HG02678 (cell line): Measurements from ENCODE around the gene ADRA2B.
"Not testable (repeated sequence)": the region's sequence is repeated elsewhere in the genome, so short reads cannot be mapped to it uniquely, and the experiment has no call there.

Experiments
- ATAC-seq: cut with Tn5 transposase; IDR thresholded peaks from one replicate; pipeline ENCODE4 v1.9.1; 2021; ENCODE audit warnings: mild to moderate bottlenecking, moderate library complexity; ENCODE audit not compliant: unreplicated experiment

The ADRA2B gene

GRCh38 chr2:96150791-96151594 lies 34.6 kb upstream of the ADRA2B start:
- no peak for ATAC-seq

- ATAC-seq, result no peak
These were observed 33.8 kb upstream of the ADRA2B start for GRCh38 chr2:96150007-96150640.

GRCh38 chr2:96148410-96149217 lies 32.2 kb upstream of the ADRA2B start:
- peak; percentile 33 for ATAC-seq

- no peak for ATAC-seq
These were observed 31.3 kb upstream of the ADRA2B start for GRCh38 chr2:96147593-96148201.

- no peak for ATAC-seq
These were observed 30.7 kb upstream of the ADRA2B start for GRCh38 chr2:96146881-96147592.

- ATAC-seq, result peak; percentile 38
These were observed 29.9 kb upstream of the ADRA2B start for GRCh38 chr2:96146153-96146880.

- no peak for ATAC-seq
These were observed 29.4 kb upstream of the ADRA2B start for GRCh38 chr2:96145848-96146152.

GRCh38 chr2:96145036-96145847 lies 28.9 kb upstream of the ADRA2B start, which contains the start of gene DUSP2:
Gene DUSP2, minus strand, starts transcription at chr2:96145440. Its CDS starts 86 bp downstream, at chr2:96145354.
- ATAC-seq, result peak; percentile 60

GRCh38 chr2:96144481-96145035 lies 28.2 kb upstream of the ADRA2B start:
- ATAC-seq, result no peak

- no peak for ATAC-seq
These were observed 27.6 kb upstream of the ADRA2B start for GRCh38 chr2:96143848-96144480.

- ATAC-seq, result no peak
These were observed 27.0 kb upstream of the ADRA2B start for GRCh38 chr2:96143231-96143847.

GRCh38 chr2:96142217-96143113 lies 26.1 kb upstream of the ADRA2B start:
- ATAC-seq, result no peak

- ATAC-seq, result not testable (repeated sequence)
These were observed 25.2 kb upstream of the ADRA2B start for GRCh38 chr2:96141624-96141967.

GRCh38 chr2:96140941-96141623 lies 24.7 kb upstream of the ADRA2B start:
- ATAC-seq, result no peak

- ATAC-seq, result no peak
These were observed 22.9 kb upstream of the ADRA2B start for GRCh38 chr2:96139181-96139758.
